ENCODE measurements around the gene CDKL4. TPM values are rescaled to one million over a fixed set of nuclear protein-coding genes. Genes with fewer than 3 reads are reported as not detected.
"Not testable (repeated sequence)": the region's sequence is repeated elsewhere in the genome, so short reads cannot be mapped to it uniquely, and the experiment has no call there.

The CDKL4 gene
- total and polyA plus RNA-seq, 7 donors, result 0.54 to 3.3 (median 1.3) TPM; not detected in 3

- intact Hi-C loops (cut with DNase I), result no loop called here
- H3K9me3 ChIP-seq, result no peaks in the 10 kb centered on the region
- WGBS, 2 donors, result 67 to 93% methylated on average over 3 of the region's 3 CpGs
- H3K27me3 ChIP-seq, result no peaks in the 10 kb centered on the region
- no peak overlapping the region for H3K4me3 ChIP-seq
- DNase-seq, result no peak
- peaks cover 0 to 16% (median 5%) of the 10 kb centered on the region in 4 donors for H3K4me1 ChIP-seq
- TF ChIP-seq CTCF (IDR thresholded peaks at IDR 0.05) (no peak), POLR2A (IDR thresholded peaks at IDR 0.05) (no peak), POLR2AphosphoS5 (IDR thresholded peaks at IDR 0.05) (no peak), EP300 (IDR thresholded peaks at IDR 0.05) (no peak)
- H3K27ac ChIP-seq, result no peak overlapping the region
- no peaks in the 10 kb centered on the region for H3K36me3 ChIP-seq
Measured at GRCh38 chr2:39142904-39143605, 100.7 kb downstream of the CDKL4 start.

- H3K4me3 ChIP-seq, result no peak overlapping the region
- H3K27me3 ChIP-seq, result no peaks in the 10 kb centered on the region
- peaks cover 0 to 16% (median 5%) of the 10 kb centered on the region in 4 donors for H3K4me1 ChIP-seq
- intact Hi-C loops (cut with DNase I), result no loop called here
- TF ChIP-seq CTCF (IDR thresholded peaks at IDR 0.05), result no peak
- no peaks in the 10 kb centered on the region for H3K9me3 ChIP-seq
- no peak for DNase-seq
- H3K27ac ChIP-seq, result peak overlapping the region in 1 of 4 donors; percentile 21
- 57 to 65% methylated on average over 8 of the region's 8 CpGs for WGBS, 2 donors
- no peaks in the 10 kb centered on the region for H3K36me3 ChIP-seq
Measured at GRCh38 chr2:39141334-39142271, 102.2 kb downstream of the CDKL4 start.

- intact Hi-C loops (cut with DNase I); H3K9me3 ChIP-seq; H3K27me3 ChIP-seq; H3K4me3 ChIP-seq; H3K27ac ChIP-seq; DNase-seq; H3K36me3 ChIP-seq: not testable (repeated sequence)
- H3K4me1 ChIP-seq, result peaks cover 0 to 16% (median 5%) of the 10 kb centered on the region in 4 donors
- WGBS, 2 donors, result 86 to 91% methylated on average over 7 of the region's 7 CpGs
Measured at GRCh38 chr2:39140948-39141333, 102.8 kb downstream of the CDKL4 start.

- H3K9me3 ChIP-seq, result no peaks in the 10 kb centered on the region
- 32 to 70% methylated on average over 3 of the region's 3 CpGs for WGBS, 2 donors
- no peak for DNase-seq
- intact Hi-C loops (cut with DNase I), result no loop called here
- no peak overlapping the region for H3K4me3 ChIP-seq
- no peak for TF ChIP-seq POLR2A (IDR thresholded peaks at IDR 0.05)
- TF ChIP-seq CTCF (IDR thresholded peaks at IDR 0.05), result no peak
- no peak for TF ChIP-seq EP300 (IDR thresholded peaks at IDR 0.05)
- no peak for TF ChIP-seq POLR2AphosphoS5 (IDR thresholded peaks at IDR 0.05)
- H3K27ac ChIP-seq, result no peak overlapping the region
- H3K27me3 ChIP-seq, result no peaks in the 10 kb centered on the region
- H3K4me1 ChIP-seq, result peaks cover 0 to 16% (median 5%) of the 10 kb centered on the region in 4 donors
- no peaks in the 10 kb centered on the region for H3K36me3 ChIP-seq
Measured at GRCh38 chr2:39140322-39140847, 103.4 kb downstream of the CDKL4 start.

All from sigmoid colon (tissue), 7 donors.